OCI-LY1 (cell line): ENCODE data around the gene FKBP14.

Experiments used
- H2AFZ ChIP-seq: fragments of 200-600 bp; sonication (generic), shearing (Covaris generic); 2 replicates; pipeline ENCODE4 v1.6.0; 2014; ENCODE audit warnings: antibody characterized with exemption, mild to moderate bottlenecking, low read length
- H3F3A ChIP-seq: fragments of 200-600 bp; sonication (generic), shearing (Covaris generic); 2 replicates; pipeline ENCODE4 v1.6.0; 2014; ENCODE audit warnings: mild to moderate bottlenecking, antibody characterized with exemption, low read length, moderate library complexity; ENCODE audit not compliant: insufficient read depth
- H3K27ac ChIP-seq: fragments of 200-600 bp; sonication (generic); 2 replicates; pipeline ENCODE4 v1.5.1; 2014; ENCODE audit warnings: low read length, mixed run types, mild to moderate bottlenecking, low read depth; ENCODE audit not compliant: poor library complexity, severe bottlenecking
- H3K27me3 ChIP-seq: fragments of 200-600 bp; sonication (generic); 2 replicates; pipeline ENCODE4 v1.6.0; 2014; ENCODE audit warnings: antibody characterized with exemption, mild to moderate bottlenecking, low read length, moderate library complexity; ENCODE audit not compliant: insufficient read depth
- H3K36me3 ChIP-seq: fragments of 200-600 bp; sonication (generic); 2 replicates; pipeline ENCODE4 v1.6.1; 2014; ENCODE audit warnings: mild to moderate bottlenecking, antibody characterized with exemption, low read length, moderate library complexity, mixed read lengths; ENCODE audit not compliant: insufficient read depth
- H3K4me1 ChIP-seq: fragments of 200-600 bp; sonication (generic); 2 replicates; pipeline ENCODE4 v1.5.1; 2014; ENCODE audit warnings: mild to moderate bottlenecking, low read length, moderate library complexity; ENCODE audit not compliant: insufficient read depth, severe bottlenecking
- H3K4me2 ChIP-seq: fragments of 200-600 bp; sonication (generic), shearing (Covaris generic); 2 replicates; pipeline ENCODE4 v1.6.1; 2014; ENCODE audit warnings: low read length
- H3K4me3 ChIP-seq: fragments of 200-600 bp; sonication (generic); 2 replicates; pipeline ENCODE4 v1.5.1; 2014; ENCODE audit warnings: low read length, low read depth, mild to moderate bottlenecking, mixed read lengths; ENCODE audit not compliant: poor library complexity, severe bottlenecking
- H3K79me2 ChIP-seq: fragments of 200-600 bp; shearing (Covaris generic); 2 replicates; pipeline ENCODE4 v1.6.1; 2016; ENCODE audit warnings: mixed run types, low read length, mixed read lengths; ENCODE audit not compliant: insufficient read depth
- H3K9ac ChIP-seq: fragments of 200-600 bp; sonication (generic), shearing (Covaris generic); 2 replicates; pipeline ENCODE4 v1.6.1; 2014; ENCODE audit warnings: mild to moderate bottlenecking, low read length, mixed read lengths
- H3K9me2 ChIP-seq: fragments of 200-600 bp; sonication (generic), shearing (Covaris generic); 2 replicates; pipeline ENCODE4 v1.6.1; 2014; ENCODE audit warnings: low read depth, mild to moderate bottlenecking, low read length, mixed read lengths
- H3K9me3 ChIP-seq: fragments of 200-600 bp; shearing (Covaris generic); 2 replicates; pipeline ENCODE4 v1.6.1; 2014; ENCODE audit warnings: low read length, mixed read lengths
- H4K20me1 ChIP-seq: fragments of 200-600 bp; sonication (generic), shearing (Covaris generic); 2 replicates; pipeline ENCODE4 v1.6.0; 2016; ENCODE audit warnings: mild to moderate bottlenecking, low read length; ENCODE audit not compliant: insufficient read depth
- CTCF ChIP-seq: fragments of 200-600 bp; sonication (generic), shearing (Covaris generic); IDR thresholded peaks from 2 replicates; pipeline ENCODE4 v1.5.1; 2017; ENCODE audit warnings: mild to moderate bottlenecking, antibody characterized with exemption, low read length, moderate library complexity, mixed read lengths
- EZH2 ChIP-seq: fragments of 200-600 bp; sonication (generic), shearing (Covaris generic); IDR thresholded peaks from 2 replicates; pipeline ENCODE4 v1.8.0; 2017; ENCODE audit warnings: borderline replicate concordance, mixed run types, mild to moderate bottlenecking, antibody characterized with exemption, low read length, moderate library complexity, mixed read lengths

The FKBP14 gene

DNA sequence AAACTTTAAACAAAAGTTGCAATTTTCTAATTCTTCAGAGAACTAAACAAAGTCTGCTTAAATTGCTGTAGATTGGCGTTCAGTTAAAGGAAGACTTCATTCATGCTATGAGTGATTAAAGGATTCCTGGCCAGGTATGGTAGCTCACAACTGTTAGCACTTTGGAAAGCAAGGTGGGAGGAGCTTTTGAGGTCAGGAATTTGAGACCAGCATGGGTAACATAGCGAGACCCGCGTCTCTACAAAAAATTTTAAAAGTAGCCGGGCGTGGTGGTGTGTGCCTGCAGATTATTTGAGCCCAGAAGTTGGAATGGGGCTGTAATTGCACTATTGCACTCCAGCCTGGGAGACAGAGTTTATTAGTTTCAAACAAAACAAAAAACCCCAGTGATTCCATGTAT, 23.4 kb downstream of the FKBP14 start:
- Histone ChIP-seq H3K9ac (no peak overlapping the region), H3K4me3 (no peak overlapping the region), H3K36me3 (no peaks in the 10 kb centered on the region; the same call in 1 of the 2 replicates), H3K27ac (no peak overlapping the region), H3K9me2 (no peaks in the 10 kb centered on the region), H3F3A (no peaks in the 10 kb centered on the region), H3K4me2 (no peak overlapping the region), H3K9me3 (no peaks in the 10 kb centered on the region), H2AFZ (no peak overlapping the region), H3K79me2 (no peaks in the 10 kb centered on the region), H3K27me3 (no peaks in the 10 kb centered on the region), H4K20me1 (no peaks in the 10 kb centered on the region), H3K4me1 (peaks cover 4% of the 10 kb centered on the region)
- no peak for TF ChIP-seq EZH2
- TF ChIP-seq CTCF, result no peak

DNA sequence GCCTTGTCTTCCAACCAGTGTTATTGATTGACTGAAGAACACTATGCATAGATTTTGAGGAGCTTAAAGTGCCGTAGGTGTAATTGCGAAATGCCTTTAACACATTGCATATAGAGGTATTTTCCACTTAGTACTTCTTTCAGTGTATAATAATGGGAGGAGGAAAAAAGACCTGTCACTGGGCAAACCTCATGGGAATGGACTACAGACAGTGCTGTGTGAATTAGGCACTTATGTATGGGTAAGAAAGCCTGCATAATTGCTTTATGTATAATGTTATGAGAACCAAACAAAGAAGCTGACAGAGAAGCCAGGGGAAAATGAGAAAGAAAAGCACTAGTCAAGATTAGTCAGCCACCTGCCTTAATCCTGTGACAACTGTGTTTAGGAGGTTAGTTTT, 24.5 kb downstream of the FKBP14 start:
- Histone ChIP-seq H3K27ac (no peak overlapping the region), H3K9me3 (no peaks in the 10 kb centered on the region), H3K36me3 (no peaks in the 10 kb centered on the region; the same call in 1 of the 2 replicates), H2AFZ (no peak overlapping the region), H3K9ac (no peak overlapping the region), H3K79me2 (no peaks in the 10 kb centered on the region), H3K4me2 (no peak overlapping the region), H3K27me3 (no peaks in the 10 kb centered on the region), H3F3A (no peaks in the 10 kb centered on the region), H4K20me1 (no peaks in the 10 kb centered on the region), H3K4me1 (peaks cover 4% of the 10 kb centered on the region), H3K9me2 (no peaks in the 10 kb centered on the region), H3K4me3 (no peak overlapping the region)
- TF ChIP-seq CTCF (no peak), EZH2 (no peak)

DNA sequence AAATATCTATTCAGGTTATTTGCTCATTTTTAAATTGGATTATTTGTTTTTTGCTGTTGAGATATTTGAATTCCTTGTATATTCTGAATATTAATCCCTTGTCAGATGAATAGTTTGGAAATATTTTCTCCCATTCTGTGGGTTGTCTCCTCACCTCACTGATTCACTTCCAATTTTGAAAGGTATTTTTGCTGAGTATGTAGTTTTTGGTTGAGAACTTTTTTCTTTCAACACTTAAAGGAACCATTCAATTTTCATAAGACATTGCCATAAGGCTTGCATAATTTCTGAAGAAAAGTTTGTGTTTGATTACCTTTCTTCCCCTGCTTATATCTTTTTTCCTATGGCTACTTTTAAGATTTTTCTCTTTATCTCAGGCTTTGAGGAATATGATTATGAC, 28.0 kb downstream of the FKBP14 start:
- Histone ChIP-seq H3K4me3 (no peak overlapping the region), H3K9me3 (peaks cover 7% of the 10 kb centered on the region; the same call in 1 of the 2 replicates), H3K27me3 (no peaks in the 10 kb centered on the region; the same call in 1 of the 2 replicates), H3K9ac (no peak overlapping the region), H3K27ac (no peak overlapping the region), H3K36me3 (no peaks in the 10 kb centered on the region; the same call in 1 of the 2 replicates), H3K79me2 (no peaks in the 10 kb centered on the region), H4K20me1 (no peaks in the 10 kb centered on the region), H3F3A (no peaks in the 10 kb centered on the region), H3K4me2 (no peak overlapping the region), H3K9me2 (no peaks in the 10 kb centered on the region), H2AFZ (no peak overlapping the region), H3K4me1 (peaks cover 4% of the 10 kb centered on the region)
- TF ChIP-seq CTCF, result no peak
- TF ChIP-seq EZH2, result no peak
